Activated CD4-positive, alpha-beta T cell treated with anti-CD3 and anti-CD28 coated beads, Interleukin-2, amount 10 ng/mL, durations not matched to agents 24 days and 14 days (primary cell): ENCODE results near the gene INO80. TPM values are rescaled to one million over a fixed set of nuclear protein-coding genes. Genes with fewer than 3 reads are reported as not detected.
A peak's percentile ranks its signal among the peaks of the same experiment; 100 is the strongest.

ENCODE experiments used
- DNase-seq: peaks from one replicate; pipeline ENCODE4 v3.0.0; 2022
- H3K27ac Mint-ChIP-seq: one replicate; pipeline ENCODE4 v1.8.0; 2022; ENCODE audit warnings: mild to moderate bottlenecking, mixed read lengths
- H3K27me3 Mint-ChIP-seq: one replicate; pipeline ENCODE4 v1.8.0; 2022; ENCODE audit warnings: mixed read lengths
- H3K36me3 Mint-ChIP-seq: one replicate; pipeline ENCODE4 v1.8.0; 2022; ENCODE audit warnings: low read depth, mild to moderate bottlenecking, mixed read lengths
- H3K4me1 Mint-ChIP-seq: one replicate; pipeline ENCODE4 v1.8.0; 2021; ENCODE audit warnings: mixed read lengths
- H3K4me3 Mint-ChIP-seq: one replicate; pipeline ENCODE4 v1.8.0; 2022; ENCODE audit warnings: mild to moderate bottlenecking, moderate library complexity, mixed read lengths
- H3K9me3 Mint-ChIP-seq: one replicate; pipeline ENCODE4 v1.8.0; 2021; ENCODE audit warnings: mixed read lengths
- intact Hi-C: fragments of 100-400 bp; cut with micrococcal nuclease; formaldehyde crosslinking; loops from one replicate; pipeline ENCODE4 v1.15.1; 2023
- total RNA-seq: library from RNA; stranded (reverse); gene quantifications from 2 replicates; pipeline ENCODE4 v1.2.3, GENCODE V29; 2022

The INO80 gene
- total RNA-seq, 1 donor from 2014 or later: 37.2 TPM

GRCh38 chr15:41048397-41048796, 67.7 kb downstream of the INO80 start:
- Mint-ChIP-seq H3K27ac (no peak overlapping the region), H3K27me3 (no peaks in the 10 kb centered on the region), H3K36me3 (peaks cover 62% of the 10 kb centered on the region), H3K9me3 (no peaks in the 10 kb centered on the region), H3K4me3 (no peak overlapping the region), H3K4me1 (peaks cover 3% of the 10 kb centered on the region)
- intact Hi-C loops: no loop called here
- DNase-seq: no peak

DNA sequence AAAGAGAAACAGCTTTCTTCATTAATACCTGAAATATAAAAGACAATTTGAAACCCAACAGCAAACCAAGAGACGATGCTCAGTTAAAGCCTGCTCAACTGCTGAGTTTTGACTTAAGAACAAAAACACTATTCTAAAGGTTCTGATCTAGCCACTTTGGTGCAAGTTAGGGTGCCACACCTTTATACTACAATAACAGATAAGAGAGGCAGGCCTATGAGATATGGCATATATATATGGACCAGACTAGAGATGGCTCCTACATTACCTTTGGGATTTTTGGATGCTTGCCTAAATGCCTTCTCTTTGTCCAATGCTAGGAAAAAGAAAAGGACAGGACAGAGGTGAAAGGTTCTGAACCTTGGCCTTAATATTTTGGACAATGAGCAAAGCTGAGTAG, 68.6 kb downstream of the INO80 start:
- H3K36me3 Mint-ChIP-seq: peaks cover 61% of the 10 kb centered on the region
- DNase-seq: no peak
- no peak overlapping the region for H3K4me3 Mint-ChIP-seq
- H3K27ac Mint-ChIP-seq: no peak overlapping the region
- H3K9me3 Mint-ChIP-seq: no peaks in the 10 kb centered on the region
- no peaks in the 10 kb centered on the region for H3K27me3 Mint-ChIP-seq
- H3K4me1 Mint-ChIP-seq: peaks cover 3% of the 10 kb centered on the region
- intact Hi-C loops: no loop called here

DNA sequence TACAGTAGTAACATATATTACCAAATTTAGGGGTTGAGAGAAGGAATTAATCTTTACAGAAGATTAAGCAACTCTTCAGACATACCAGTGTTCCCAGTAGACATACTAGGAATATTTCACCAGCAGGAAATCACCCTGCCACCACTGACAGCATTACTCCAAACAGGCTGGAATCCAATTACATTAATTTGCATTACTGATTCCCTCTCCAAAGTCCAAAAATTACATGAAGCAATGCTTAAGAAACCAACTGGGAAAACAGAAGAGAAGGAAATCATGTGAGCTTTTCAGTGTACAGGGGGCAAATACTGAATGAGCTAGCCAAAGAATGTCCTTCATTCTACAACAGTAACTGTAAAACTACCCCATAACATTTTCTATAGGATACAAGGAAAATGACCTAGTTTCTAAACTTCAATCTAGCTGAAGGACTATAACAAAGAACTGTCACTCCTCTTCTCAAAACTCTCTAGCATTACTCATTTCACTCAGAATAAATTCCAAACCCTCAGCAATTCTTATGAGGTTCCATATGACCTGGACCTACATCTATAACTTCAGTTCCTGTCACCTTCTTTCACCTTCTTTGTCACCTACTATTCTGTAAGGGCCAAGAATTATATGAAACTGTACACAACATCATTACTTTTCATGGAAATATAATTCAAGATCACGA, 72.7 kb downstream of the INO80 start:
- H3K4me3 Mint-ChIP-seq: no peak overlapping the region
- H3K27me3 Mint-ChIP-seq: no peaks in the 10 kb centered on the region
- peaks cover 47% of the 10 kb centered on the region for H3K36me3 Mint-ChIP-seq
- H3K27ac Mint-ChIP-seq: peak overlapping the region; percentile 1
- DNase-seq: no peak
- H3K9me3 Mint-ChIP-seq: no peaks in the 10 kb centered on the region
- intact Hi-C loops: no loop called here
- no peaks in the 10 kb centered on the region for H3K4me1 Mint-ChIP-seq

- Mint-ChIP-seq H3K27ac (no peak overlapping the region), H3K4me3 (no peak overlapping the region), H3K36me3 (peaks cover 48% of the 10 kb centered on the region), H3K4me1 (peaks cover 3% of the 10 kb centered on the region), H3K9me3 (no peaks in the 10 kb centered on the region), H3K27me3 (no peaks in the 10 kb centered on the region)
- intact Hi-C loops: no loop called here
- no peak for DNase-seq
These were observed 73.2 kb downstream of the INO80 start for GRCh38 chr15:41042851-41043250.

DNA sequence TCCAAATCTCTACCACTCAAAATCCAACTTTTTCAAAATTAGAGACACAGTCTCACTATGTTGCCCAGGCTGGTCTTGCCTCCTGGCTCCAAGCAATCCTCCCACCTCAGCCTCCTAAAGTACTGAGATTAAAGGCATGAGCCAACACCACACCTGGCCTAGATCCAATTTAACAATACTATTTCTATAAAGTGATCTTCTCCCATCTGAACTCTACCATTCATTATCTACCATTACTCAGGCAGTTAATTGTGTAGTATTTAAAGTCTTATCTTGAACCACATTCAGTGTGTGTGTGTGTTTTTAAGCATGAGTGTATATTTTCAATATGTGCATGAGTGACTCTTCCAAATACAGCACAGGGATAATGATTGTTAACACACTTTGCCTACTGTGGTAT, 77.0 kb downstream of the INO80 start:
- no peaks in the 10 kb centered on the region for H3K9me3 Mint-ChIP-seq
- H3K4me3 Mint-ChIP-seq: no peak overlapping the region
- peaks cover 5% of the 10 kb centered on the region for H3K4me1 Mint-ChIP-seq
- peaks cover 35% of the 10 kb centered on the region for H3K36me3 Mint-ChIP-seq
- H3K27ac Mint-ChIP-seq: no peak overlapping the region
- no peaks in the 10 kb centered on the region for H3K27me3 Mint-ChIP-seq
- intact Hi-C loops: no loop called here
- DNase-seq: no peak

DNA sequence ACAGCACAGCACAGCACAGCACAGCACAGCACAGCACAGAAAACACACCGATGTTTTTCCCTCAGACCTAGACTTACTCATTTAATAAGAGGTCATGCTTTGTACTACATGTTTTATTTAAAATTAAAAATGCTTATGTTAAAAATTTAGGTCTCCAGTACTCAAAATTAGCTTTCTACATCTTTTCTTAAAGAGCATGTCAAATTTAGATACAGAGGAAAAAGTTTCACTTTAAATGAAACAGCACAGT, 84.1 kb downstream of the INO80 start:
- intact Hi-C loops: no loop called here
- no peak for DNase-seq
- Mint-ChIP-seq H3K4me1 (peaks cover 7% of the 10 kb centered on the region), H3K4me3 (no peak overlapping the region), H3K27me3 (no peaks in the 10 kb centered on the region), H3K9me3 (no peaks in the 10 kb centered on the region), H3K27ac (no peak overlapping the region), H3K36me3 (peaks cover 18% of the 10 kb centered on the region)

GRCh38 chr15:41031232-41032078, 84.6 kb downstream of the INO80 start:
- Mint-ChIP-seq H3K36me3 (peaks cover 23% of the 10 kb centered on the region), H3K4me1 (peaks cover 11% of the 10 kb centered on the region), H3K27ac (no peak overlapping the region), H3K9me3 (no peaks in the 10 kb centered on the region), H3K4me3 (no peak overlapping the region), H3K27me3 (no peaks in the 10 kb centered on the region)
- DNase-seq: no peak
- intact Hi-C loops: no loop called here

GRCh38 chr15:41028853-41029252, 87.2 kb downstream of the INO80 start:
- Mint-ChIP-seq H3K4me1 (peaks cover 8% of the 10 kb centered on the region), H3K36me3 (peaks cover 33% of the 10 kb centered on the region), H3K27me3 (no peaks in the 10 kb centered on the region), H3K27ac (no peak overlapping the region), H3K9me3 (no peaks in the 10 kb centered on the region), H3K4me3 (no peak overlapping the region)
- intact Hi-C loops: no loop called here
- DNase-seq: no peak

DNA sequence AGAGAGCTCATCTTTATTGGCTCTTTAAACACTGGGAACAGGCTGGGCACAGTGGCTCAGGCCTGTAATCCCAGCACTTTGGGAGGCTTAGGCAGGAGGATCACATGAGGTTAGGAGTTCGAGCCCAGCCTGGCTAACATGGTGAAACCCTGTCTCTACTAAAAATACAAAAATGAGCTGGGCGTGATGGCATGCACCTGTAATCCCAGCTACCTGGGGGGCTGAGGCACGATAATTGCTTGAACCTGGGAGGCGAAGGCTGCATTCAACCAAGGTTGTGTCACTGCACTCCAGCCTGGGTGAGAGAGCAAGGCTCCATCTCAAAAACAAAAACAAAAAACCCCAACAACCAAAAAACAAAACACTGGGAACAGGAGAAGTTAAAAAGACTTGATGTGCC, 90.7 kb downstream of the INO80 start:
- peaks cover 35% of the 10 kb centered on the region for H3K36me3 Mint-ChIP-seq
- H3K27me3 Mint-ChIP-seq: no peaks in the 10 kb centered on the region
- no peaks in the 10 kb centered on the region for H3K9me3 Mint-ChIP-seq
- intact Hi-C loops: no loop called here
- H3K27ac Mint-ChIP-seq: no peak overlapping the region
- H3K4me1 Mint-ChIP-seq: peaks cover 4% of the 10 kb centered on the region
- DNase-seq: no peak
- no peak overlapping the region for H3K4me3 Mint-ChIP-seq

DNA sequence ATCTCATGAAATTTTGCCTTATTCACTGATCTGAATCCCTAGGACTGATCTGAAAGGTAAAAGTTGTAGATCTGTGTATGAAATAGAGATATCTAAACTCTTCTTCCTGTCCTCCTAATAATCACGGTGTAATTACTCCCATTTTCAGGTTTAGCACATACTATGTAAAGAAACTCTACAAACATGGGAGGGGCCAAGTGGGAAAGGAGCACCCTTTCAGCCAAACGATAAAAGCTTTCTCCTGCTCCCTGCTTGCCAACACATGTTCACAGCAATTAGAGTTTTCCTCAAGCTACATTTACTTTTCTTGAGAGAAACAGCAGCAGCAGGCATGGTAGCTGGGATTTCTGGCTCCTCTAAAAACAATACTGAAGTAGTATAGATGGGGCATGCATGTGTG, 91.2 kb downstream of the INO80 start:
- Mint-ChIP-seq H3K4me1 (peaks cover 4% of the 10 kb centered on the region), H3K9me3 (no peaks in the 10 kb centered on the region), H3K4me3 (no peak overlapping the region), H3K27ac (no peak overlapping the region), H3K36me3 (peaks cover 37% of the 10 kb centered on the region), H3K27me3 (no peaks in the 10 kb centered on the region)
- intact Hi-C loops: loop anchor here (5.0 kb wide), 1 partner anchor 83 kb away; no protein-coding TSS in a partner anchor
- no peak for DNase-seq

DNA sequence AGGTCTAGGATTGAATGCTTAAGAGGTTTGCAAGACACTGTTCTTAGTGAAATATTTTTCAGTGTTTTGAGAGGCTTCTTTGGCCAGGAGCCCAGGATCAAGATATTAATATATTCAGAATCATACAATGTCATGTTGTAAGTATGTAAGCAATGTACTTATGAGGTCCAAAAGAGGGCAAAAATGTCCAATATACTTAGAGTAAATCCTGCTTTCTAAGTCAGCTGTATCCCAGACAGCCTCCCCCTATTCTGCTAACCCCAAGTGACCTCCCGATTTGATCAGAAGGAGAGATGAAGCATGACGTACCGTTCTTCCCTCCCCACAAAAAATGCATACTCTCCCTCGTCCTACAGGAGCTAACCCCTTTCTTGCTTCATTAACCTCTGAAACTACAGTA, 91.9 kb downstream of the INO80 start:
- Mint-ChIP-seq H3K36me3 (peaks cover 35% of the 10 kb centered on the region), H3K4me3 (no peak overlapping the region), H3K9me3 (no peaks in the 10 kb centered on the region), H3K4me1 (peaks cover 4% of the 10 kb centered on the region), H3K27me3 (no peaks in the 10 kb centered on the region), H3K27ac (no peak overlapping the region)
- intact Hi-C loops: loop anchor here (5.0 kb wide), 1 partner anchor 82 kb away; no protein-coding TSS in a partner anchor
- DNase-seq: no peak

GRCh38 chr15:41022487-41023090, 93.5 kb downstream of the INO80 start:
- Mint-ChIP-seq H3K4me3 (no peak overlapping the region), H3K9me3 (no peaks in the 10 kb centered on the region), H3K4me1 (peaks cover 10% of the 10 kb centered on the region), H3K27me3 (no peaks in the 10 kb centered on the region), H3K27ac (no peak overlapping the region), H3K36me3 (peaks cover 38% of the 10 kb centered on the region)
- intact Hi-C loops: loop anchor here (1.0 to 5.0 kb wide), 2 partner anchors 80 to 118 kb away; no protein-coding TSS in a partner anchor
- DNase-seq: peak; percentile 84

DNA sequence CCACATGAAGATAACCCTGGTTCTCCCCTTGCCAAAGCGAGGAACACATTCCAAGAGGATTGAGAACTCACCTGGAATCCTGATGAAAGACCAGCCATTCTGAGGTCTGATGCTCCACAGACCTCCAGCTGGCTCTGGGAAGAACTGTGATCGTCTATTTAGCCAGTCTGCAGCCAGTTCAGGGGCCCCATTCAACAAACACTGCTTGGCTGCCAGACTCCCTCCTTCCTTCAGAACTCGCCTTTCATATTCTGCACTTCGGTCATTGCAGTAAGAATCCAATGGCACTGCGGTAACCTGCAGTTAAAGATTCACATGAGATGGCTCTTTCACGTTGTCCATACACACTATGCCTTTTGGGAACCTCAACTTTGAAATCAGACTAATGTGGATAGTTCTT, 95.3 kb downstream of the INO80 start:
- Mint-ChIP-seq H3K27ac (no peak overlapping the region), H3K36me3 (peaks cover 28% of the 10 kb centered on the region), H3K4me1 (peaks cover 12% of the 10 kb centered on the region), H3K4me3 (no peak overlapping the region), H3K27me3 (no peaks in the 10 kb centered on the region), H3K9me3 (no peaks in the 10 kb centered on the region)
- no peak for DNase-seq
- intact Hi-C loops: loop anchor here (5.0 kb wide), 1 partner anchor 79 kb away; no protein-coding TSS in a partner anchor

DNA sequence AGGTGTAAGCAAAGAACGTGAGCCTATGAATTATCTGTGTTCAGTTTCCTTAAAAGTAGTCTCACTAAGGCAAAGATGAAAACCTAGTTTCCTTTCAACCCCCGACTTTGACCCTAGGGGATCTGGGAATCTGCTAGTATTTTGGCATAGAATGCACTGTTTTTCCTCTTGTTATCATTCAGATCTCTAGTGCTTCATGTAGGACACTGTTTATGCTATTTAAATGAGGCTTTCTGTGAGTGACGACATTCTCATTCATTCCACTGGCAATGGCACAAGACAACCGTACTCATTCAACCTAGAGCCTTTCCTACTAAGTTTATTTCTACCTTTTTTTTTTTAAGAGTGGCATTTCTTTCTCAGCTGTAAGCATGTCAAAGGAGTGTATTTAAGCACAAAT, 95.8 kb downstream of the INO80 start:
- no peaks in the 10 kb centered on the region for H3K27me3 Mint-ChIP-seq
- no peak for DNase-seq
- H3K4me3 Mint-ChIP-seq: no peak overlapping the region
- H3K4me1 Mint-ChIP-seq: peaks cover 12% of the 10 kb centered on the region
- no peaks in the 10 kb centered on the region for H3K9me3 Mint-ChIP-seq
- no peak overlapping the region for H3K27ac Mint-ChIP-seq
- H3K36me3 Mint-ChIP-seq: peaks cover 27% of the 10 kb centered on the region
- intact Hi-C loops: loop anchor here (5.0 kb wide), 1 partner anchor 78 kb away; no protein-coding TSS in a partner anchor
